A204.1 (cell line): ENCODE data around the gene KCNC3.
"Not testable (repeated sequence)": the region's sequence is repeated elsewhere in the genome, so short reads cannot be mapped to it uniquely, and the experiment has no call there.

Experiments
- FAIRE-seq: peaks from 2 replicates; lab custom pipeline; 2012; peaks lifted over from hg19 to GRCh38; lab: Jason Lieb, UNC

The KCNC3 gene

DNA sequence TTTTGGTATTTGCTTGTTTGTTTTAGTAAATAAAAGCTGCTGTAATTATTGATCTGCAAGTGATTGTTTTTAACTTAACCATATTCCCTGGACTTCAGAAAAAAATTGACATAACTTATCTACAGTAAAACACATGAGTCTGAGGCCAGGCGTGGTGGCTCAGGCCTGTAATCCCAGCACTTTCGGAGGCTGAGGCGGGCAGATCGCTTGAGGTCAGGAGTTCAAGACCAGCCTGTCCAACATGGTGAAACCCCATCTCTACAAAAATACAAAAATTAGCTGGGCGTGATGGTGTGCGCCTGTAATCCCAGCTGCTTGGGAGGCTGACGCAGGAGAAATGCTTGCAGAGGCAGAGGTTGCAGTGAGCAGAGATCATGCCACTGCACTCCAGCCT, 24.3 kb upstream of the KCNC3 start:
- not testable (repeated sequence) for FAIRE-seq

GRCh38 chr19:50352242-50352641, 23.1 kb upstream of the KCNC3 start:
- no peak for FAIRE-seq

DNA sequence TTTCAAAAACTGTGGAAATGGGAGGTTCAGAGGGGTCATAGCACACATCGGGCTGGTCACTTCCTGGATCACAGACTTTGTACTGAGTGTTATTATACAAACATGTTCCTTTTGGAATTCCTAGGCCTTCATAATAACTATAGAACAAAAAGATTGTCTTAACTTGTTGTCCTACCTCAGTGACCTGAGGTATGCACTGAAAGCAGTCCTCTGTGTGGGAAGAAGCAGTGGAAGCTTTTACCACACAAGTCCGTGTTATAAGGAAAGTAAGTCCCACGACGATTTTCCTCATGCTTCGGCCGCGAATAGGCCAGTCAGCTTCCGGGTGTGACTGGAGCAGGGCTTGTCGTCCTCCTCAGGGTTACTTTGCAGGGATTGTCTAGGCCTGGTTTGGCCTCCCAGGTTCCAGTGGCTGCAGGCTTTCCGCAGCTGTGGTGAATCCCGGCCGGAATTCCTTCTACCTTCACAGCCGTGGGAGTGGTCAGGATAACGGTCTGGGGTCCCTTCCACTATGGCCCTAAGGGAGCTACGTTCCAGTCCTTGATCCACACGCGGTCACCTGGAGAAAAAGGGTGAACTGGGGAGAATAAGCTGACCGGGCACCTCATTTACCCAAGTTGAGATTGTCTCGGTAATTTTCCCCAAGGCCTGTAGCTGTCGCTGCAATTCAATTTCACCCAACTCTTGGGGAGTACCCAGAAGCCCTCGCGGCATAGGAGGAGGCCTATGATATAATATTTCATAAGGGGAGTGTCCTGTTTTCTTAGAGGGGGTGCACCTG, 20.3 kb upstream of the KCNC3 start:
- no peak for FAIRE-seq

DNA sequence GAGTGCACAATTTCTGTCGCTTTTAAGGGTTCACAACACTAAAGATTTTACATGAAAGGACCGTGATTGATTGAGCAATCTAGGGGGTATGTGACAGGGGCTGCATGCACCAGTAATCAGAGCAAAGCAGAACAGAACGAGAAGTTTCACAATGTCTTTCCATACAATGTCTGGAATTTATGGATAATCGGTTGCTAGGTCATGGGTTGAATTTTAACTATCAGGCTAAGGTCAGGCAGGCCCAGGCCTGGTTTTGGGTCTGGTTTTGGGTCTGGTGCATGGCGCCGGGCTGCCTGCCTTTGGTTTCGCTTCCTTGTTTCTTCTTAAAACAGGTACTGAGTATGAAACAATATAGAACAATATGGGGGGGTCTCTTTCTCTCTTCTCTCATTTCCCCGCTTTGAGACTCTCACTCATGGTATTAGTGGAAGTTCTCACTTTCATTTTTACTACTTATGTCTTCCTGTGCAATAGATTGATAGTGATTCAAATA, 18.0 kb upstream of the KCNC3 start:
- not testable (repeated sequence) for FAIRE-seq

GRCh38 chr19:50344661-50345318, 15.6 kb upstream of the KCNC3 start:
- no peak for FAIRE-seq

DNA sequence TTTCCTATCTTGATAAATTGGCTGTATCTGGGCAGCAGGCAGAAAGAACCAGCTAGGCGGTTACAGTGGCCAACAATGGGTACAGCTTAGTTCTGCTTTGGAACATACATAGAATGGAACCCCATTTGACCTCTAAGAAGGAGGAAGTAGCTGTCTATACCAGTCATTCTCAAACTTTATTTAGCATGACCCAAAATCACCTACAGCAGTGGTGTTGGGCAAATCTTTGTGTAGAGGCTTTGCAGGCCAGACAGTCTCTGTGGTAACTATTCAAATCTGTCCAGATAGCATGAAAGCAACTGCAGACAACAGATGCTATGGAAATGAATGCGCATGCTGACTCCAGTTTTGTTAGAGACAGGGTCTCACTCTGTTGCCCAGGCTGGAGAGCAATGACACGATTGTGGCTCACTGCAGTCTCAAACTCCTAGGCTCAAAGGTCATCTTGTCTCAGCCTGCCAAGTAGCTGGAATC, 12.0 kb upstream of the KCNC3 start:
- FAIRE-seq = no peak

GRCh38 chr19:50340331-50340730, 11.2 kb upstream of the KCNC3 start:
- no peak for FAIRE-seq

GRCh38 chr19:50337031-50337430, 7.9 kb upstream of the KCNC3 start:
- not testable (repeated sequence) for FAIRE-seq

DNA sequence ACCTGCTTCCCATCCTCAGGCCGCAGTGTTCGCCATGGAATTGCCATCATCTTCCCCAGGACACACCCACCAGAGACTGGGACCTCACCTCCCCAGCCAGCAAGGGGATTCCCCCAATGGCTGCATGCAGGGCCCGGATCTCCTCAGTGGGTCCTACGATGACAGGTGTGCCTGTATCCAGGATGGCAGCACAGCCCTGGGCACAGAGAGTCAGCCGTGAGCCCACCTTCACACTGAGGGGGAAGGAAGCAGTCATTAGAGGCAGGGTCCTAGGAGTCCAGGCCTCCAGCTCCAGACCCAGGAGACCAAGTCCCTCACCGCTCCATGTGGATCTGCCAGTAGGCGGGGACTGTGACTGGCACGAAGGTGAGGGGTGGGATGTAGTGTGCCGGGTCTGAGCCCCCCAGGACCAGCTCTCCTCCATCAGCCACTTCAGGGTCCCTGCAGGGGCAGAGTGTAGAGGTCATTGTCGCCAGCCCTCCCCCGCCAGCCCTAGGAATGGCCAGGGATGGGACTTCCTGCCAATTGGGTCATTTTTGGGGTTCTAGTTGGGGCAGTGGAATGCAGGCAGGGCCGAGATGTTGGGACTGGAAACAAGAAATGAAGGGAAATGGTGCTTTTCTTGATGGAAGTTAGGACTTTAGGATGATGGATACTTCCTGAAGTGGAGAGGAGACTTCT, 5.7 kb upstream of the KCNC3 start:
- FAIRE-seq = no peak

DNA sequence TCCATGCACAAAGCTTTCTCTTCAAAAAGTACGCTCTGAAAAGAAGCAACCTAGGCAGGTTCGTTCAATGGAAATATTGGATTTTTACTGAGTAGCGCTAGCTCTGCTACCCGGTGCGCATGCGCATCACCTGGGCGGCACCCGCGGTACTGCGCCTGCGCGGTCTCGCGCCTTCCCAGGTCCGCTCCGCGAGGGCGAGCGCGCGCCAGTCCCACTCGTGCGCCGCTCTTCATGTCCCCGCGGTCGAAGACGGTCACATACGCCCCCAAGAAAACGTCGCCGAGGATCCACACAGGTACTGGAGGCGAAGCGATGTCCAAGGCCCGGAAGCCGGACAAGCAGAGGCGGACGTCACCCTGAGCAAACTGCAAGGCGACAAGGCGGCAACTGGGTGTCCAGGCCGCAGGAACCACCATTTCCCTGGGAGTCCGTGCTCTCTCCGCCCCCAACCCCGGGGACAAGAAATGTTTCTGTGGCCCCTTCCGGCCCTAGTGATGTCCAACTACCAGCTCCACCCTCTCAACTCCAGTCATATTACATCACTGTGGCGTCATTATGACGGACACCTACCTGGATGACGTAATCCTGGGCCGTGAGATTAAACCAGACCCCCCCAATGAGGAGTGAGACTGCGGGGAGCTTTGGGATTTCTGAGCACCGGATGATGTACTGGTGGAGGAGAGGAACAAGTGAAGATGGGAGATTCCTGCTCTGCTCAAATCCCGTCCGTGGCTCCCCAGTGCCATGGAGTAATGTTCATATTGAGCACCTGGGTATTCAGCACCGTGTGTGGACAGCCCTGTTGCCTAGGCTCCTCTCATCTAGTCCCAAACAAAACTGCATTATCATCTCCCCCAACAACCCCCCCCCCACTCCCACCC, 4.8 kb upstream of the KCNC3 start:
- FAIRE-seq = no peak

DNA sequence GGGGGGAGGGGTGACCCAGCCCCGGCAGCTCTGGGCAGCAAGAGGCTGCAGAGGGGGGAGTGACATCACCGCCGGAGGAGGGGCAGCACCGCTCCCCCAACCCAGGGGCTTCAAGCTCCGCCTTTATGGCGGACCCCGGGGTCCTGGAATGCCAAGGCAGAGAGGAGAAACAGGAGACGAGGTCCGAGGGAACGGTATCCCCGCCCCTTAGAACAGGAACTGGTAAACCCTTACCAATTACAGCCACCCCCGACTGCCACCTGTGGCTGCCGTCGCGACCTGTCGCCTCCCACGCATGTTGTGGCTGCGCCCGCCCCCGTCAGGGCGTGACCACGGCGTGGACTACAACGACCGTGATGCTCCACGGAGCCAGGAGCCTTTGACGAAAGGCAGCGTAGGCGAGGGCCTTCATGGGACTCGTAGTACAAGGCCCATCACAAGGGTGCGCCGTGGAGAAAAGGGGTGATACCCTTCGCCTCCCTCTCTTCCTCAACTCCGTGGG, 4.1 kb upstream of the KCNC3 start:
- FAIRE-seq = no peak

- no peak for FAIRE-seq
Observed at GRCh38 chr19:50332244-50333038, 3.3 kb upstream of the KCNC3 start.

GRCh38 chr19:50331994-50332243, 2.7 kb upstream of the KCNC3 start:
- no peak for FAIRE-seq

DNA sequence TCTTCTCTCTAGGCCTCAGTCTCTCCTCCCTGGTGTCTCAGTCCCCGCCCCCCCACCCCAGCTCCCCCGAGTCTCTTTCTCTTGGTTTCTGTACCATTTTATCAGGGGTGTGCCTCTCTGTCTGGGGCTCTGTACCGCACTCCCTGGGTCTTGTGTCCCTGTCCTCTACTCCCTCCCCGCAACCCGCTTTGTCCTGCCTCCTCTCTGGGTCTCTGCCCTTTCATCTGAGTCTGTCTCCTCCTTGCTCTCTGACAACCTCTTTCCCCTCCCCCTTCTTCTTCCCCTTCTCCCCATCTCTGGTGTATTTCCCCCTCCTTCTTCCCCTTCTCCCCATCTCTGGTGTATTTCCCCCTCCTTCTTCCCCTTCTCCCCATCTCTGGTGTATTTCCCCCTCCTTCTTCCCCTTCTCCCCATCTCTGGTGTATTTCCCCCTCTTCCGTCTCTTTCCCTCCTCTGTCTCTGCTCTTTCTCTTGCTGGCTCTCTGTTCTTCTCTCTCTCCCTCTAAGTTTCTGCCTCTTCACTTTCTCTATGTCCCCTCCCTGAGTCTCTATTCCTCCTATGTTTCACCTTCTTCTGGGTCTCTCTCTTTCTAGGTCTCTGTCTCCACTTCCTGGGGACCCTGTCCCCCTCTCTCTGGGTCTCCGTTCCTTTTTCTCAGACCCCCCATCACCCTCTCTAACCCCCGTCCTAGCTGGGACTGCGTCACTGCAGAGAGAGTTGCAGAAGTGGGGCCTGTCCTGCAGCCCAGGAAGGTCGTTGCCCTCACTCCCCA, 2.2 kb upstream of the KCNC3 start:
- FAIRE-seq = no peak

- FAIRE-seq = no peak
Observed at GRCh38 chr19:50330365-50331078, 1.3 kb upstream of the KCNC3 start.

- not testable (repeated sequence) for FAIRE-seq
Observed at GRCh38 chr19:50329926-50330294, 733 bp upstream of the KCNC3 start.

DNA sequence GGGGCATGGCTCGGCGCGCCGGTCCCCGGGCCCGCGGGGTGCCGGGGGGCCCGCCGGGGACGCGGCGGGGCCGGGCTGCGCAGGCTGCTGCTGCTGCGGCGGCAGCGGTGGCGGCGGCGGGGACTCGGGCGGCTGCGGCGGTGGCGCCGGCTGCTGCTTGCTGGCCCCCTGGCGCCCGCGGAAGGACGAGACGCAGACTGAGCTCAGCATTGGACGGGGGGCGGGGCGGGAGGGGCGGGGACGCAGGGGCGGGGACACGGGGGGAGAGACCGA, 368 bp downstream of the KCNC3 start:
- no peak for FAIRE-seq

DNA sequence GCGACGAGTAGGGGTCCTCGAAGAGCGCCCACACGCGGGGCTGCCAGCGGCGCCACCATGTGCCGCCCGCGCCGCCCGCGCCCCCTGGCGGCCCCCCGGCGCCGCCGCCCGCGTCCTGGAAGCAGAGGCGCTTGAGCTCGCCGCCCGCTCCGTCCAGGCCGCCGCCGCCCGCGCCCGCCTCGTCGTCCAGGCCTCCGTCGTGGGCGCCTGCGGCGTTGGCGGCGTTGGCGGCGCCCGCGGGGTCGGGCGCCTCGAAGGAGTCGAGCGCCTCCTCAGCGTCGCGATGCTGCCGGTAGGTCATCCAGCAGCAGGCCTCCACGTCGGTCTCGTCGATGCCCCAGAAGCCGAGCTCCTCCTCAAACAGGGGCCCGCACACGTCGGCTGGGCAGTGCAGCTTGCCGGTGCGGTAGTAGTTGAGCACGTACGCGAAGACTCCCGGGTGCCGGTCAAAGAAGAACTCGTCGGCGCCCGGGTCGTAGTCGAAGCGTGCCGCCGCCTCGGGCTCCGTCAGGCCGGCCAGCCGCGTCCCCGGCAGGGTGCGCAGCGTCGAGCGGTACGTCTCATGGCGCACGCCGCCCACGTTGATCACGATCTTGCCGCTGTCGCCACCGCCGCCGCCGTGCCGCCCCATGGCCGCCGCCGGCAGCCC, 829 bp downstream of the KCNC3 start:
- FAIRE-seq = no peak

GRCh38 chr19:50327461-50328223, 1.5 kb downstream of the KCNC3 start:
- FAIRE-seq = no peak
